ENCODE measurements around the gene MINDY3.

GRCh38 chr10:15847481-15847880 is 12.8 kb downstream of the MINDY3 start:
- TF ChIP-seq, protein P1, sequence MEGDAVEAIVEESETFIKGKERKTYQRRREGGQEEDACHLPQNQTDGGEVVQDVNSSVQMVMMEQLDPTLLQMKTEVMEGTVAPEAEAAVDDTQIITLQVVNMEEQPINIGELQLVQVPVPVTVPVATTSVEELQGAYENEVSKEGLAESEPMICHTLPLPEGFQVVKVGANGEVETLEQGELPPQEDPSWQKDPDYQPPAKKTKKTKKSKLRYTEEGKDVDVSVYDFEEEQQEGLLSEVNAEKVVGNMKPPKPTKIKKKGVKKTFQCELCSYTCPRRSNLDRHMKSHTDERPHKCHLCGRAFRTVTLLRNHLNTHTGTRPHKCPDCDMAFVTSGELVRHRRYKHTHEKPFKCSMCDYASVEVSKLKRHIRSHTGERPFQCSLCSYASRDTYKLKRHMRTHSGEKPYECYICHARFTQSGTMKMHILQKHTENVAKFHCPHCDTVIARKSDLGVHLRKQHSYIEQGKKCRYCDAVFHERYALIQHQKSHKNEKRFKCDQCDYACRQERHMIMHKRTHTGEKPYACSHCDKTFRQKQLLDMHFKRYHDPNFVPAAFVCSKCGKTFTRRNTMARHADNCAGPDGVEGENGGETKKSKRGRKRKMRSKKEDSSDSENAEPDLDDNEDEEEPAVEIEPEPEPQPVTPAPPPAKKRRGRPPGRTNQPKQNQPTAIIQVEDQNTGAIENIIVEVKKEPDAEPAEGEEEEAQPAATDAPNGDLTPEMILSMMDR (IDR thresholded peaks at IDR 0.05), result no peak
- no peak for TF ChIP-seq POLR2A (IDR thresholded peaks at IDR 0.05)
- TF ChIP-seq EP300 (IDR thresholded peaks at IDR 0.05), result no peak
- no peak for TF ChIP-seq POLR2AphosphoS5 (IDR thresholded peaks at IDR 0.05)
